T1000 (cell line): ENCODE results near the gene YIF1B.
A peak's percentile ranks its signal among the peaks of the same experiment; 100 is the strongest.
"Not testable (repeated sequence)": the region's sequence is repeated elsewhere in the genome, so short reads cannot be mapped to it uniquely, and the experiment has no call there.

Source experiments
- DNase-seq: peaks from one replicate; lab custom pipeline; 2025; ENCODE audit warnings: mixed read lengths; lab: John Stamatoyannopoulos, UW

YIF1B gene

DNA sequence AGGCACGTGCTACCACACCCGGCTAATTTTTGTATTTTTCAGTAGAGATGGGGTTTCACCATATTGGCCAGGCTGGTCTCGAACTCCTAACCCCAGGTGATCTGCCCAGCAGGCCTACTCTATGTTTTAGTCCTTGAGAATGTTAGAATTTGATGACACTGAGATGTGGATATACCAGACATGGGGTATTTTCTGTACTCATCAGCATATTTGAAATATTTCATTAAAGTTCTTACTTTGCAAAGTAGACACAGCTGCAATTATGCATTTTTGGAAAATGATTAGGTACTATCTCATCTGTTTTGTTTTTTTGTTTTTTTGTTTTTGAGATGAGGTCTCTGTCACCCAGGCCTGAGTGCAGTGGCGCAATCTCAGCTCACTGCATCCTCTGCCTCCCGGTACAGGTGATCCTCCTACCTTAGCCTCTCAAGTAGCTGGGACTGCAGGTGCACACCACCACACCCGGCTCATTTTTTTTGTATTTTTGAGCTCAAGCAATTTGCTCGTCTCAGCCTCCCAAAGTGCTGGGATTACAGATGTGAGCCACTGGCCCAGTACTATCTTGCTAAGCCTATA is 38.7 kb downstream of the YIF1B start:
- no peak for DNase-seq

GRCh38 chr19:38274739-38275138 is 41.0 kb downstream of the YIF1B start:
- no peak for DNase-seq

GRCh38 chr19:38273499-38273898 is 42.2 kb downstream of the YIF1B start:
- DNase-seq: no peak

DNA sequence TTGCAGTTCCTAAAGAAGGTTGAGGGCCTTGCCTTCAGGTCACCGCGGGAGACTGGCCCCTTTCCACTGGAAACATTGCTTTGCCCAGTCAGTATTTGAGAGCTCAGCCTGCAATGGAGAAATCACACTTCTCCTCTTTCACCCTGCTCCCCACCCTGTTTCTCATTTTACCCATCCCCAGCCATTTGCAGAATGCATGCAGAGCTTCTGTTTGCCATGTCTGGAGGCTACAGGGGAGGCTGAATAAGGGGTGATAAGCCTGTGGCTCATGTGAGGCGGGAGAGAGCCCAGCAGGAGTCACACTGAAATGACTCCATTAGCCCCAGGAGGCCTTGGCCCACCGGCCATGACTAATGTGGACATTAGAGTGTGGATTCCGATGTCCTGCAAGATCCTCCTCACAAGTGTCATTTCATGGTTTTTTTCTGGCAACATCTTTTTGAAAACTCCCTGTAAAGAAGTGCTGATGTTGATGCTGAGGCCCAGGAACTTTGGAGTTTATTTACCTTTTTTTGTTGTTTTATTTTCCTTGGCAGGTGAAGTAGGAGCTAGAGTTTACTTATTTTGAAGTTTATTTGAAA is 45.1 kb downstream of the YIF1B start:
- DNase-seq: peak; percentile 72

DNA sequence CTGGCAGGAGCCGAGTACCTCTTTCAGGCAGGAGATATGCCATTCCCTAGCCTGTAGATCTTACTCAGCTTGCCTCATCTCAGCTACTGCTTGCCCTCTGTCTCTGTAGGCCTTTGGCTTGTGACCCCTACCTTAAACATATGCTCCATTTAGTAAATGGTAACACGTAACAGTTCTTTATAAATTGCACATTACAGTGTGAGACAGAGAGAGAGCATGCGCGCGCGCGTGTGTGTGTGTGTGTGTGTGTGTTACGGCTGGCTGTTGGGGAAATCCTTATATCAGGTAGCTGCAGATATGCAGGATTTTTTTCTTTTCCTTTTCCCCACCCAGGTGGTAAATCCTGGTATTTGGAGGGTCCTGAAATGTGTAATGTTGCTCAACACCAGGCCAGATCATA is 47.2 kb downstream of the YIF1B start:
- no peak for DNase-seq

DNA sequence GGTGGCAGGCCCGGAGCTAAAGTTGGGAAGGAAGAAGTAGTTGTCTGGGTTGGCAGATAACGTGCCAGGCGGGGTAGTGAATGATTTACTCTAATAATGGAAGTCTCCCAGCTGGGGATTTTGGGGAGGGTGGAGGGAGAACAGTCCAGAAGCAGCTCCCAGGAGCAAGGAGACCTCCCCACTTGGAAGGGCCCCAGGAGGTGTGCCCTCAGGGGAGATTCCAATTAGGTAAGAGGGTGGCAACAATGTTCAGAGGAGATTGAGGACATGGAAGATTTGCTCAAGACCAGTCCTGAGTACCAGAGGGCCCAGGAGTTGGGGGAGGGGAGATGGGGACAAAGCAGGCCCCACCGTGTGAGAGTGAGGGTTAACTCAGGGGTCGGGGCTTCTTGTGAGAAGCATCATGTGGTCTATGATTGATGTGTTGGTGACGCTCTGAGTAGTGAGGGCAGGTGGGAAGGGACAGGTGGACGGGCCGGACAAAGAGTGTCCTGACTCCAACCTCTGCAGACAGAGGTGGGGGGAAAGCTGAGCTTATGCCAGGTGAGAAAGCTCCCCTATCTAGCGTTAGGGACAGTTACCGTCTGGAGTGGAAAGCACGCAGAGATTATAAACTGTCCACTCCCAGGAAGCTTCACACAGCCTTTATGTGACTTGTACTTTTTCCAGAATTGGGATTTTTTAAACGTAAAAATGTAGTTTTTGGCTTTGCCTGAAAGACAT is 47.8 kb downstream of the YIF1B start:
- DNase-seq: no peak

GRCh38 chr19:38266981-38267597 is 48.7 kb downstream of the YIF1B start:
- DNase-seq: no peak

GRCh38 chr19:38265921-38266429 is 49.8 kb downstream of the YIF1B start:
- DNase-seq: no peak

DNA sequence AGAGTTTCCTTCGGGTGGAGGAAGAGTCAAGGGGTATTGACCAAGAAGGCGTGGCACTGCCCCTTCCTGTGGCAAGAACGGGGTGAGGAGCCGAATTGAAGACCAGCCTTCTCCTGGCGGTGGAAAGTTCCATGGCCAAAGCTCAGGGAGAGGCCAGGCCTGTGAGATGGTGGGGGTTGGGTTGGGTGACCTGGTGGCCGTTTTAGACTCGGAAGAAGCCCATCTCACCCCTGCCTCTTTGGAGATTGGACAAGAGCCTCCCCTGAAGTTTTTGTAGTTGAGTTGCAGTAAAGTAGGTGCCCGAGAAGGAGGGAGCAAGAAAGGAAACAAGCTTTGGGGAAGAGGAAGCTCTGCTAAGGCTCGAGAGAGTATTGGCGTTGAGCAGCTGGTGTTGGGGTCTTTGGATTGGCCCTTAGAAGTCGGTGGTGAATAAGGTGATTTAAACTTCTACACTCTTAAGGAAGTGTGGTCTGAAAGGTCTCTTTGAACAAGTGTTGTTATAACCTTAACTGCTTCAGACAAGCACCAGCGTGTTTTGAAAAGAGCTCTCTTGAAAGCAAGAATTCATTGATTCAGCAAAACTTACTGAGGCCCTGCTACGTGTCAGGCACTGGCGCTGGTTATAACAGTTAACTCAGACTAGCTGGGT is 50.4 kb downstream of the YIF1B start:
- no peak for DNase-seq

GRCh38 chr19:38264486-38265212 is 51.1 kb downstream of the YIF1B start, which contains the start of gene SPINT2:
SPINT2 (plus strand) TSS chr19:38264573; CDS start chr19:38264893, 320 bp downstream.
- DNase-seq: no peak

GRCh38 chr19:38263689-38264485 is 51.9 kb downstream of the YIF1B start:
- peak; percentile 62 for DNase-seq

DNA sequence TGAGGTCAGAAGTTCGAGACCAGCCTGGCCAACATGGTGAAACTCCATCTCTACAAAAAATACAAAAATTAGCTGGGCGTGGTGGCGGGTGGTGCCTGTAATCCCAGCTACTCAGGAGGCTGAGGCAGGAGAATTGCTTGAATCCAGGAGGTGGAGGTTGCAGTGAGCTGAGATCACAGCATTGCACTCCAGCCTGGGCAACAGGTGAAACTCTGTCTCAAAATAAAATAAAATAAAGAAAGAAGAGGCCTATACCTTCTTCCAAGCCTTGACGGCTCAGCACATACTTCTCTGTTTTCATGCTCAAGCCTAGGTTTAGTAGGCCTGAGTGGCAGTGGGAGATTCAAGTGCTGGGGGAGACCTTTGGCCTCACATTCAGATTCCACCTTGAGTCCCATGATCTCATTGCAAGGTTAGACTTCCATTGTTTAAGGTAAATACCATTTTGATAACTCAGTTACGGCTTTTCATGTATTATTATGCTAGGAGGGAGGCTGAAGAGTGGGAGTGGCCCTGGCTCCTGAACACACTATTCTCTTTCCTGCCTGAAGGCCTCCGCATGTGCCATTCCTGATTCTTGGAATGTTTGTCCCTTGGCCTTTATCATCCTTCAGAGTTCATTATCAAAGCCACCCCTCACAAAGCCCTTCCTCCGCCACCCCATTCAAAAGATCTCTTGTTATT is 53.0 kb downstream of the YIF1B start:
- DNase-seq: no peak

GRCh38 chr19:38261942-38262341 is 53.8 kb downstream of the YIF1B start:
- not testable (repeated sequence) for DNase-seq

DNA sequence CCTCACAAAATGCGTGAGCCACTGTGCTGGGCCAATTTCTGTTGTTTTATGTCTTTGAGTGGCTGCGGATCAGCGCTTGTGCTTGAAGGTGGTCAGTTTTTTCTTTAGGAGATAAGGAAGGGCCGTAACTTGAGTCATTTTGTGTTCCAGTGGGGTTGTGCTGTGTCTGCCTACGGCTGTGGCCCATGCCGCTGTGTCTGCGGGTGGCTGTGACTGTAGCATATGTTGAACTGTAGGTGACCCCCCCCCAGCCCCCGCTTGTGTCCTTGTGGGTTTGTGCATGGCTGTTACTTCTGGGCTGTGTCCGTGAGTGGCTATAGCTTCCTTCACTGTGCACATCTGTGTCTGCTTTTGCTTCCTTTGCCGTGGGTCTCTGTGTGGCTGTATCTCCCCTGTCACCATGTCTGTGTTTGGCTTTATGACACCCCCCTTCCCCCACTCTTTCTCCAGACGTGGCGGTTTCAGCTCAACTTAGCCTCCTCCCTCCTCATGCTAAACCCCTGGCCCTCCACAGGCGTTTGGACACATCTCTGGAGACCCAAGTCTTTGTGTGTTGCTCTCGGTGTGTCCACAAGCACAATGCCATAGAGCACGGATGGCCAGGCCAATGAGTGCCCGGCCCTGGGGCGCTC is 60.2 kb downstream of the YIF1B start:
- no peak for DNase-seq

DNA sequence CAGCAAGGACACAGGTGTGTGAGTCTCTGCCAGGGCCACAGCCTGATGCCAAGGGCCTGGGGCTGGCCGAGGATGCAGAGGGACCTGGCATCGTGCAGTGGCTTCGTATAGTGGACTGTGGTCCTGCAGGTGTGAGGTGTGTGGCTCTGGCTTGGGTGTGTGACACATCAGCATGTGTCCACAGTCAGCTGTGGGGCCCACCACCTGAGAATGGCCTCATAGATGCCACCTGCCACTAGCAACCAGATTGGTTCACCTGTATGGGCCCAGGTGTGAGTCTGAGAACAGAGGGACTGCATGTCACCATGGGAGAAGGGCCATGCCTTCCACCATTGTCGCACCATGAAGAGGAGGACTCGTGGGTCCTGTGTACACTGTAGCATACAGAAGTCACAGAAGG is 62.0 kb downstream of the YIF1B start:
- DNase-seq: no peak
